Measurements from ENCODE around the gene PLXNA1.

- TF ChIP-seq ELF4 (IDR thresholded peaks at IDR 0.05) (no peak), LEF1 (IDR thresholded peaks at IDR 0.05; ENCODE audit: borderline replicate concordance) (no peak), L3MBTL2 (conservative IDR thresholded peaks at IDR 0.05) (no peak), FOXM1 (IDR thresholded peaks at IDR 0.05; ENCODE audit: borderline replicate concordance) (no peak), PKNOX1 (IDR thresholded peaks at IDR 0.05) (no peak), SUZ12 (IDR thresholded peaks at IDR 0.05) (no peak), NFRKB (IDR thresholded peaks at IDR 0.05) (no peak), FOXA1 (IDR thresholded peaks at IDR 0.05) (no peak), ARNT (IDR thresholded peaks at IDR 0.05) (no peak)
These were observed 16.5 kb downstream of the PLXNA1 start for GRCh38 chr3:126999383-126999782.
